ENCODE measurements around the gene MED27. TPM values are rescaled to one million over a fixed set of nuclear protein-coding genes. Genes with fewer than 3 reads are reported as not detected.

The MED27 gene
- total RNA-seq, 1 experiment from 2014 or later: 30.4 TPM

DNA sequence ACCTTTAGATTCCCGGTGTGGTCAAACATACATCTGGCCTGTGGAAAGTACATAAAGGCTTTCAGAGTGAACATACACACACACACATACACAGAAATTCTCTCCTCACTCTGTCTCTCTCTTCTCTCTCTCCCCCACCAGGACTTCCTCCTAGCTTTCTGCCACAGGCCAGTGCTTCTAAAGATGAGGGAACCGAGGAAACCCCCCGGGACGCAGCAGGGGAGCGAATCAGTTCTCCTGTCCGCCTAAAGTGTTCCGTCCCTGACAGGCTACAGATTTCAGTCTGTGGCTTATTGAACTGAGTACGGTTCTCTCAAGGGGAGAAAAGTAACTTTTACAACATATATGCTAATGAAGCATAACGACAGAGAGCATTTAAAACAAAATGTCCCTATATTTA, 75.8 kb downstream of the MED27 start:
- Histone ChIP-seq H3K4me1 (peaks cover 6% of the 10 kb centered on the region), H3K36me3 (ENCODE audit: control insufficient read depth, insufficient read depth, low read length) (no peaks in the 10 kb centered on the region), H3K27me3 (replicated peaks; ENCODE audit: control insufficient read depth, insufficient read depth, low read length) (no peaks in the 10 kb centered on the region), H3K9me3 (no peaks in the 10 kb centered on the region), H3K4me3 (ENCODE audit: low read depth, low read length) (no peak overlapping the region)
- Mint-ChIP-seq H3K4me1 (ENCODE audit: low read depth, unreplicated experiment) (peaks cover 3% of the 10 kb centered on the region), H3K4me3 (ENCODE audit: unreplicated experiment) (no peak overlapping the region), H3K27ac (ENCODE audit: unreplicated experiment) (no peak overlapping the region), H3K9me3 (ENCODE audit: unreplicated experiment) (no peaks in the 10 kb centered on the region), H3K36me3 (ENCODE audit: insufficient read depth, unreplicated experiment) (no peaks in the 10 kb centered on the region), H3K27me3 (ENCODE audit: insufficient read depth, unreplicated experiment) (no peaks in the 10 kb centered on the region)
- BruUV-seq (replicated peaks): no TSS peak
- intact Hi-C loops (cut with micrococcal nuclease; ENCODE audit: unreplicated experiment): no loop called here
- POLR2A ChIA-PET: no interaction called here
- no peak for DNase-seq
- TF ChIP-seq, protein P1, sequence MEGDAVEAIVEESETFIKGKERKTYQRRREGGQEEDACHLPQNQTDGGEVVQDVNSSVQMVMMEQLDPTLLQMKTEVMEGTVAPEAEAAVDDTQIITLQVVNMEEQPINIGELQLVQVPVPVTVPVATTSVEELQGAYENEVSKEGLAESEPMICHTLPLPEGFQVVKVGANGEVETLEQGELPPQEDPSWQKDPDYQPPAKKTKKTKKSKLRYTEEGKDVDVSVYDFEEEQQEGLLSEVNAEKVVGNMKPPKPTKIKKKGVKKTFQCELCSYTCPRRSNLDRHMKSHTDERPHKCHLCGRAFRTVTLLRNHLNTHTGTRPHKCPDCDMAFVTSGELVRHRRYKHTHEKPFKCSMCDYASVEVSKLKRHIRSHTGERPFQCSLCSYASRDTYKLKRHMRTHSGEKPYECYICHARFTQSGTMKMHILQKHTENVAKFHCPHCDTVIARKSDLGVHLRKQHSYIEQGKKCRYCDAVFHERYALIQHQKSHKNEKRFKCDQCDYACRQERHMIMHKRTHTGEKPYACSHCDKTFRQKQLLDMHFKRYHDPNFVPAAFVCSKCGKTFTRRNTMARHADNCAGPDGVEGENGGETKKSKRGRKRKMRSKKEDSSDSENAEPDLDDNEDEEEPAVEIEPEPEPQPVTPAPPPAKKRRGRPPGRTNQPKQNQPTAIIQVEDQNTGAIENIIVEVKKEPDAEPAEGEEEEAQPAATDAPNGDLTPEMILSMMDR (IDR thresholded peaks at IDR 0.05; ENCODE audit: insufficient read depth in 1 of 2, low read depth in 1 of 2, low read length in 1 of 2, severe bottlenecking in 1 of 2, unreplicated experiment in 1 of 2): no peak
- CTCF ChIA-PET: no interaction called here

DNA sequence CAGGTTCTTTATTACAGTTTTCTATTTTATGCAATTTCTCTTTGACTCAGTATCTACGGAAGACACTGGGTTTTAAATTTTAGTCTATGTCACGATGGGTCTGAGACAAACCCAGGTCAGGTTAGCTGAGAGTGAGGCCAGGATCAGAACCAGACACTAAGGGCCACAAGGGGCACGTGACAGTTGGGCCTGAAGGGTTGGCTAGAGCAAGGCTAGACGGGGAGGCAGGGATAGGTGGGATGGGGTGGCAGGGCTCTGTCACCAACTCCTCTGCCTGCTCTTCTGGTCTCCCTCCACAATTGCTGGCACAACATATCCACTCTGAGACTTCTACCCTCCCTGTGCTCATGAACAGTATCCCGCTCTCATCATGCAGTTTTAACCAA, 76.4 kb downstream of the MED27 start:
- POLR2A ChIA-PET: no interaction called here
- no peaks in the 10 kb centered on the region for H3K9me3 Mint-ChIP-seq (ENCODE audit: unreplicated experiment)
- H3K27ac Mint-ChIP-seq (ENCODE audit: unreplicated experiment): no peak overlapping the region

DNA sequence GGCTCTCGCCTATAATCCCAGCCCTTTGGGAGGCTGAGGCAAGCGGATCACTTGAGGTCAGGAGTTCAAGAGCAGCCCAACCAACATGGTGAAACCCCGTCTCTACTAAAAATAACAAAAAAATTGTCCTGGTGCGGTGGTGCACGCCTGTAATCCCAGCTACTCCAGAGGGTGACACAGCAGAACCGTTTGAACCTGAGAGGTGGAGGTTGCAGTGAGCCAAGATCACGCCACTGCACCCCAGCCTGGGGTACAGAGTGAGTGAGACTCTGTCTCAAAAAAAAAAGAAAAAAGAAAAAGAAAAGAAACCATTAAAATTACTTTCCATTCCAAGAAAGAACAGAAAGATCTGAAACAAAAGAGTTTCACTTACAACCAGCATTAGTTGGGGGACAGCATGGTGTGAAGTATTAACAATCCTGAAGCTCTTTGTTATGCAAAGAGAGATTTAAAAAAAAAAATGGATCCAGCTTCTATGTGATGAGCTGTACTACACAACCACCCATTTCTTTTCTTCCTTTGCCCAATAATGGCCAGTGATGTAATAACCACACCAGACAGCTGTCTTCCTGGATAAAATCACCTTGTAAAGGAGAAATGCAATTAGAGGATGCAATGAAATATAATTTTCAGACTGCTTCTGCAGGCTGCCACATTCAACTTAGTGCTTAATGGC, 76.9 kb downstream of the MED27 start:
- TF ChIP-seq, protein P1 (IDR thresholded peaks at IDR 0.05; ENCODE audit: insufficient read depth in 1 of 2, low read depth in 1 of 2, low read length in 1 of 2, severe bottlenecking in 1 of 2, unreplicated experiment in 1 of 2): no peak
- no peaks in the 10 kb centered on the region for H3K9me3 Mint-ChIP-seq (ENCODE audit: unreplicated experiment)
- CTCF ChIA-PET: no interaction called here
- no peaks in the 10 kb centered on the region for H3K36me3 ChIP-seq (ENCODE audit: control insufficient read depth, insufficient read depth, low read length)
- no peaks in the 10 kb centered on the region for H3K27me3 Mint-ChIP-seq (ENCODE audit: insufficient read depth, unreplicated experiment)
- DNase-seq: no peak
- H3K4me3 ChIP-seq (ENCODE audit: low read depth, low read length): no peak overlapping the region
- H3K4me1 Mint-ChIP-seq (ENCODE audit: low read depth, unreplicated experiment): no peaks in the 10 kb centered on the region
- H3K36me3 Mint-ChIP-seq (ENCODE audit: insufficient read depth, unreplicated experiment): no peaks in the 10 kb centered on the region
- no peaks in the 10 kb centered on the region for H3K9me3 ChIP-seq
- no peaks in the 10 kb centered on the region for H3K27me3 ChIP-seq (replicated peaks; ENCODE audit: control insufficient read depth, insufficient read depth, low read length)
- no peak overlapping the region for H3K4me3 Mint-ChIP-seq (ENCODE audit: unreplicated experiment)
- POLR2A ChIA-PET: no interaction called here
- intact Hi-C loops (cut with micrococcal nuclease; ENCODE audit: unreplicated experiment): no loop called here
- H3K4me1 ChIP-seq: no peaks in the 10 kb centered on the region
- no peak overlapping the region for H3K27ac Mint-ChIP-seq (ENCODE audit: unreplicated experiment)
- BruUV-seq (replicated peaks): no TSS peak

More for the DNA sequence above, 76.4 kb downstream of the MED27 start:
- H3K27me3 Mint-ChIP-seq (ENCODE audit: insufficient read depth, unreplicated experiment): no peaks in the 10 kb centered on the region
- Histone ChIP-seq H3K27me3 (replicated peaks; ENCODE audit: control insufficient read depth, insufficient read depth, low read length) (no peaks in the 10 kb centered on the region), H3K9me3 (no peaks in the 10 kb centered on the region), H3K4me3 (ENCODE audit: low read depth, low read length) (no peak overlapping the region), H3K4me1 (0 out of 2 replicates have a peak, but pooled peaks cover under 1% of the 10 kb centered on the region), H3K36me3 (ENCODE audit: control insufficient read depth, insufficient read depth, low read length) (no peaks in the 10 kb centered on the region)
- BruUV-seq (replicated peaks): no TSS peak
- no peak for DNase-seq
- no peaks in the 10 kb centered on the region for H3K36me3 Mint-ChIP-seq (ENCODE audit: insufficient read depth, unreplicated experiment)
- intact Hi-C loops (cut with micrococcal nuclease; ENCODE audit: unreplicated experiment): no loop called here
- TF ChIP-seq, protein P1 (IDR thresholded peaks at IDR 0.05; ENCODE audit: insufficient read depth in 1 of 2, low read depth in 1 of 2, low read length in 1 of 2, severe bottlenecking in 1 of 2, unreplicated experiment in 1 of 2): no peak
- no peaks in the 10 kb centered on the region for H3K4me1 Mint-ChIP-seq (ENCODE audit: low read depth, unreplicated experiment)
- CTCF ChIA-PET: no interaction called here
- H3K4me3 Mint-ChIP-seq (ENCODE audit: unreplicated experiment): no peak overlapping the region
